AG04450 (cell line): ENCODE measurements around the gene EXTL2. TPM values are rescaled to one million over a fixed set of nuclear protein-coding genes. Genes with fewer than 3 reads are reported as not detected.

Experiments
- CTCF ChIA-PET: fragments of 300-600, 350-600 bp; formaldehyde crosslinking; extraction: SDS; loops from one replicate; lab custom pipeline; 2022; ENCODE audit warnings: antibody characterized with exemption, inconsistent platforms; lab: Charles Lee
- POLR2A ChIA-PET: fragments of 350-600 bp; formaldehyde crosslinking; extraction: SDS; loops from one replicate; lab custom pipeline; 2021; ENCODE audit warnings: antibody characterized with exemption, inconsistent platforms; lab: Yijun Ruan, JAX
- DNase-seq: peaks from one replicate; pipeline ENCODE4 v3.0.0-alpha.2; 2011; ENCODE audit warnings: low read depth, low spot score
- H3K27ac ChIP-seq: one replicate; pipeline ENCODE4 v1.5.1; 2012; ENCODE audit warnings: low read depth, low read length, control low read depth
- H3K27me3 ChIP-seq: one replicate; pipeline ENCODE4 v1.6.0; 2012; ENCODE audit warnings: low read length; ENCODE audit not compliant: control insufficient read depth, insufficient read depth
- H3K4me3 ChIP-seq: 2 replicates; pipeline ENCODE4 v1.5.1; 2011; ENCODE audit warnings: mild to moderate bottlenecking, low read depth, low read length, control low read depth
- H3K9me3 ChIP-seq: 2 replicates; pipeline ENCODE4 v1.5.1; 2012; ENCODE audit warnings: low read length; ENCODE audit not compliant: control insufficient read depth, insufficient read depth
- polyA plus RNA-seq: library from polyadenylated mRNA; depleted of rRNA; stranded (reverse); fragments of >200 nt; gene quantifications from 2 replicates; pipeline ENCODE4 v1.2.3, GENCODE V29; 2011
- TF ChIP-seq, protein P1 (sequence below): IDR thresholded peaks from 2 replicates; pipeline ENCODE4 v1.5.1; 2011; ENCODE audit warnings: low read depth, low read length, control low read depth, inconsistent platforms

The EXTL2 gene
- polyA plus RNA-seq, 1 experiment = 78.7 TPM

GRCh38 chr1:100904528-100904927 is 9.9 kb upstream of the EXTL2 start:
- H3K4me3 ChIP-seq = no peak overlapping the region
- H3K27ac ChIP-seq = no peak overlapping the region
- ChIA-PET CTCF (interaction anchor here (0.7 kb wide), 1 partner anchor 334 kb away, joined by 4 read pairs; no protein-coding TSS in a partner anchor), POLR2A (no interaction called here)
- H3K27me3 ChIP-seq = no peaks in the 10 kb centered on the region
- DNase-seq = no peak
- TF ChIP-seq, protein P1, sequence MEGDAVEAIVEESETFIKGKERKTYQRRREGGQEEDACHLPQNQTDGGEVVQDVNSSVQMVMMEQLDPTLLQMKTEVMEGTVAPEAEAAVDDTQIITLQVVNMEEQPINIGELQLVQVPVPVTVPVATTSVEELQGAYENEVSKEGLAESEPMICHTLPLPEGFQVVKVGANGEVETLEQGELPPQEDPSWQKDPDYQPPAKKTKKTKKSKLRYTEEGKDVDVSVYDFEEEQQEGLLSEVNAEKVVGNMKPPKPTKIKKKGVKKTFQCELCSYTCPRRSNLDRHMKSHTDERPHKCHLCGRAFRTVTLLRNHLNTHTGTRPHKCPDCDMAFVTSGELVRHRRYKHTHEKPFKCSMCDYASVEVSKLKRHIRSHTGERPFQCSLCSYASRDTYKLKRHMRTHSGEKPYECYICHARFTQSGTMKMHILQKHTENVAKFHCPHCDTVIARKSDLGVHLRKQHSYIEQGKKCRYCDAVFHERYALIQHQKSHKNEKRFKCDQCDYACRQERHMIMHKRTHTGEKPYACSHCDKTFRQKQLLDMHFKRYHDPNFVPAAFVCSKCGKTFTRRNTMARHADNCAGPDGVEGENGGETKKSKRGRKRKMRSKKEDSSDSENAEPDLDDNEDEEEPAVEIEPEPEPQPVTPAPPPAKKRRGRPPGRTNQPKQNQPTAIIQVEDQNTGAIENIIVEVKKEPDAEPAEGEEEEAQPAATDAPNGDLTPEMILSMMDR = no peak
- no peaks in the 10 kb centered on the region for H3K9me3 ChIP-seq

- Histone ChIP-seq H3K27ac (no peak overlapping the region), H3K27me3 (no peaks in the 10 kb centered on the region), H3K4me3 (no peak overlapping the region), H3K9me3 (no peaks in the 10 kb centered on the region)
- no peak for DNase-seq
- POLR2A ChIA-PET = no interaction called here
- CTCF ChIA-PET = interaction anchor here (0.7 kb wide), 1 partner anchor 335 kb away, joined by 4 read pairs; no protein-coding TSS in a partner anchor
- TF ChIP-seq, protein P1 = no peak
These were observed 9.1 kb upstream of the EXTL2 start for GRCh38 chr1:100903777-100904176.

- H3K4me3 ChIP-seq = no peak overlapping the region
- H3K27me3 ChIP-seq = no peaks in the 10 kb centered on the region
- DNase-seq = no peak
- CTCF ChIA-PET = no interaction called here
- TF ChIP-seq, protein P1 = no peak
- no peak overlapping the region for H3K27ac ChIP-seq
- POLR2A ChIA-PET = no interaction called here
- H3K9me3 ChIP-seq = no peaks in the 10 kb centered on the region
These were observed 7.7 kb upstream of the EXTL2 start for GRCh38 chr1:100902365-100902764.

- no peak for DNase-seq
- H3K4me3 ChIP-seq = peak overlapping the region; percentile 85
- ChIA-PET CTCF (interaction anchor here (0.8 to 3.3 kb wide), 2 partner anchors 12 to 392 kb away, joined by 3 to 15 read pairs; no protein-coding TSS in a partner anchor), POLR2A (no interaction called here)
- TF ChIP-seq, protein P1 = no peak
- H3K27me3 ChIP-seq = no peaks in the 10 kb centered on the region
- no peaks in the 10 kb centered on the region for H3K9me3 ChIP-seq
- peak overlapping the region; percentile 87 for H3K27ac ChIP-seq
These were observed 1.9 kb upstream of the EXTL2 start for GRCh38 chr1:100896481-100896982.
